OCI-LY1 (cell line): Measurements from ENCODE around the gene GRM7.

Experiments
- H2AFZ ChIP-seq: fragments of 200-600 bp; sonication (generic), shearing (Covaris generic); 2 replicates; pipeline ENCODE4 v1.6.0; 2014; ENCODE audit warnings: antibody characterized with exemption, mild to moderate bottlenecking, low read length
- H3F3A ChIP-seq: fragments of 200-600 bp; sonication (generic), shearing (Covaris generic); 2 replicates; pipeline ENCODE4 v1.6.0; 2014; ENCODE audit warnings: mild to moderate bottlenecking, antibody characterized with exemption, low read length, moderate library complexity; ENCODE audit not compliant: insufficient read depth
- H3K27ac ChIP-seq: fragments of 200-600 bp; sonication (generic); 2 replicates; pipeline ENCODE4 v1.5.1; 2014; ENCODE audit warnings: low read length, mixed run types, mild to moderate bottlenecking, low read depth; ENCODE audit not compliant: poor library complexity, severe bottlenecking
- H3K27me3 ChIP-seq: fragments of 200-600 bp; sonication (generic); 2 replicates; pipeline ENCODE4 v1.6.0; 2014; ENCODE audit warnings: antibody characterized with exemption, mild to moderate bottlenecking, low read length, moderate library complexity; ENCODE audit not compliant: insufficient read depth
- H3K36me3 ChIP-seq: fragments of 200-600 bp; sonication (generic); 2 replicates; pipeline ENCODE4 v1.6.1; 2014; ENCODE audit warnings: mild to moderate bottlenecking, antibody characterized with exemption, low read length, moderate library complexity, mixed read lengths; ENCODE audit not compliant: insufficient read depth
- H3K4me1 ChIP-seq: fragments of 200-600 bp; sonication (generic); 2 replicates; pipeline ENCODE4 v1.5.1; 2014; ENCODE audit warnings: mild to moderate bottlenecking, low read length, moderate library complexity; ENCODE audit not compliant: insufficient read depth, severe bottlenecking
- H3K4me2 ChIP-seq: fragments of 200-600 bp; sonication (generic), shearing (Covaris generic); 2 replicates; pipeline ENCODE4 v1.6.1; 2014; ENCODE audit warnings: low read length
- H3K4me3 ChIP-seq: fragments of 200-600 bp; sonication (generic); 2 replicates; pipeline ENCODE4 v1.5.1; 2014; ENCODE audit warnings: low read length, low read depth, mild to moderate bottlenecking, mixed read lengths; ENCODE audit not compliant: poor library complexity, severe bottlenecking
- H3K79me2 ChIP-seq: fragments of 200-600 bp; shearing (Covaris generic); 2 replicates; pipeline ENCODE4 v1.6.1; 2016; ENCODE audit warnings: mixed run types, low read length, mixed read lengths; ENCODE audit not compliant: insufficient read depth
- H3K9ac ChIP-seq: fragments of 200-600 bp; sonication (generic), shearing (Covaris generic); 2 replicates; pipeline ENCODE4 v1.6.1; 2014; ENCODE audit warnings: mild to moderate bottlenecking, low read length, mixed read lengths
- H3K9me2 ChIP-seq: fragments of 200-600 bp; sonication (generic), shearing (Covaris generic); 2 replicates; pipeline ENCODE4 v1.6.1; 2014; ENCODE audit warnings: low read depth, mild to moderate bottlenecking, low read length, mixed read lengths
- H3K9me3 ChIP-seq: fragments of 200-600 bp; shearing (Covaris generic); 2 replicates; pipeline ENCODE4 v1.6.1; 2014; ENCODE audit warnings: low read length, mixed read lengths
- H4K20me1 ChIP-seq: fragments of 200-600 bp; sonication (generic), shearing (Covaris generic); 2 replicates; pipeline ENCODE4 v1.6.0; 2016; ENCODE audit warnings: mild to moderate bottlenecking, low read length; ENCODE audit not compliant: insufficient read depth
- CTCF ChIP-seq: fragments of 200-600 bp; sonication (generic), shearing (Covaris generic); IDR thresholded peaks from 2 replicates; pipeline ENCODE4 v1.5.1; 2017; ENCODE audit warnings: mild to moderate bottlenecking, antibody characterized with exemption, low read length, moderate library complexity, mixed read lengths
- EZH2 ChIP-seq: fragments of 200-600 bp; sonication (generic), shearing (Covaris generic); IDR thresholded peaks from 2 replicates; pipeline ENCODE4 v1.8.0; 2017; ENCODE audit warnings: borderline replicate concordance, mixed run types, mild to moderate bottlenecking, antibody characterized with exemption, low read length, moderate library complexity, mixed read lengths

GRM7 gene

GRCh38 chr3:7371693-7372572, 511.0 kb downstream of the GRM7 start:
- Histone ChIP-seq H4K20me1 (no peaks in the 10 kb centered on the region), H3K9ac (no peak overlapping the region), H3K4me3 (no peak overlapping the region), H2AFZ (no peak overlapping the region), H3K27ac (no peak overlapping the region), H3K9me3 (no peaks in the 10 kb centered on the region), H3K36me3 (no peaks in the 10 kb centered on the region), H3K4me1 (no peaks in the 10 kb centered on the region), H3K9me2 (no peaks in the 10 kb centered on the region), H3K79me2 (no peaks in the 10 kb centered on the region), H3K4me2 (no peak overlapping the region), H3F3A (no peaks in the 10 kb centered on the region), H3K27me3 (no peaks in the 10 kb centered on the region)
- no peak for TF ChIP-seq CTCF
- TF ChIP-seq EZH2: no peak

GRCh38 chr3:7377103-7377502, 516.2 kb downstream of the GRM7 start:
- Histone ChIP-seq H3K4me3 (no peak overlapping the region), H3K36me3 (no peaks in the 10 kb centered on the region), H3K4me1 (no peaks in the 10 kb centered on the region), H3F3A (no peaks in the 10 kb centered on the region), H3K9me3 (no peaks in the 10 kb centered on the region), H3K9me2 (no peaks in the 10 kb centered on the region), H3K9ac (no peak overlapping the region), H2AFZ (no peak overlapping the region), H3K27ac (no peak overlapping the region), H3K4me2 (no peak overlapping the region), H3K79me2 (no peaks in the 10 kb centered on the region), H4K20me1 (no peaks in the 10 kb centered on the region), H3K27me3 (no peaks in the 10 kb centered on the region)
- TF ChIP-seq EZH2 (no peak), CTCF (no peak)

- H3K79me2 ChIP-seq: no peaks in the 10 kb centered on the region
- H3K9me2 ChIP-seq: no peaks in the 10 kb centered on the region
- no peaks in the 10 kb centered on the region for H3K27me3 ChIP-seq
- H3K36me3 ChIP-seq: no peaks in the 10 kb centered on the region
- no peaks in the 10 kb centered on the region for H3F3A ChIP-seq
- no peaks in the 10 kb centered on the region for H3K4me1 ChIP-seq
- H3K4me3 ChIP-seq: no peak overlapping the region
- H3K27ac ChIP-seq: no peak overlapping the region
- no peak overlapping the region for H2AFZ ChIP-seq
- H3K9me3 ChIP-seq: no peaks in the 10 kb centered on the region
- no peak overlapping the region for H3K9ac ChIP-seq
- H3K4me2 ChIP-seq: no peak overlapping the region
- no peaks in the 10 kb centered on the region for H4K20me1 ChIP-seq
- TF ChIP-seq CTCF: no peak
Observed at GRCh38 chr3:7381741-7382140, 520.8 kb downstream of the GRM7 start.
